K562 (cell line): ENCODE data around the gene OCA2. TPM values are rescaled to one million over a fixed set of nuclear protein-coding genes. Genes with fewer than 3 reads are reported as not detected.

ENCODE experiments used
- ATAC-seq: fragments of 200-7000 bp; cut with Tn5 transposase; 3 replicates; pipeline ENCODE4 v1.9.1; 2020; ENCODE audit warnings: moderate library complexity
- BruUV-seq: library from RNA; stranded (reverse); fragments of 400-500 nt; replicated peaks from 2 replicates; lab custom pipeline; 2021; lab: Mats Ljungman, UMichigan
- CTCF ChIA-PET: fragments of 300-600 bp; formaldehyde crosslinking; extraction: SDS; loops from one replicate; lab custom pipeline; 2021; ENCODE audit warnings: low intra/inter-chr PET ratio; lab: Yijun Ruan, JAX
- POLR2A ChIA-PET: fragments of 300-600, 350-650 bp; sonication (Branson Sonifier 250); formaldehyde crosslinking; extraction: SDS; loops from one replicate; lab custom pipeline; 2021; ENCODE audit warnings: antibody characterized with exemption, inconsistent platforms; lab: Yijun Ruan, JAX
- DNase-seq, 4 experiments: peaks; one replicate each; pipeline versions ENCODE4 v3.0.0 to v3.0.0-alpha.2; 2011 to 2018; ENCODE audit warnings: low spot score in 3 of 4, mixed read lengths in 3 of 4; ENCODE audit errors: extremely low read depth in 1 of 4
- FAIRE-seq: peaks from 2 replicates; lab custom pipeline; 2011; peaks lifted over from hg19 to GRCh38; lab: Jason Lieb, UNC
- H2AFZ ChIP-seq: 2 replicates; pipeline ENCODE4 v1.6.0; 2011; ENCODE audit warnings: low read depth, low read length, control low read depth, inconsistent platforms
- H3K27ac ChIP-seq: fragments of 200-600 bp; 3 replicates; pipeline ENCODE4 v1.8.0; 2011; ENCODE audit warnings: low read depth, mild to moderate bottlenecking, control low read depth, inconsistent platforms, low read length, moderate library complexity, mixed read lengths; ENCODE audit errors: extremely low read depth
- H3K27me3 ChIP-seq, 2 experiments: fragments of 300-600 bp in 1 of 2; 2 replicates in 1 of 2; 3 replicates in 1 of 2; pipeline versions ENCODE4 v1.6.0 to v1.8.0; 2011; ENCODE audit warnings: inconsistent platforms in 2 of 2, low read length in 2 of 2, mild to moderate bottlenecking in 1 of 2, mixed read lengths in 1 of 2, moderate library complexity in 1 of 2; ENCODE audit not compliant: control insufficient read depth in 2 of 2, insufficient read depth in 2 of 2
- H3K36me3 ChIP-seq: fragments of 300-600 bp; 3 replicates; pipeline ENCODE4 v1.8.0; 2011; ENCODE audit warnings: mild to moderate bottlenecking, low read length, inconsistent platforms; ENCODE audit not compliant: control insufficient read depth, insufficient read depth
- H3K4me1 ChIP-seq, 2 experiments: fragments of 200-600 bp in 1 of 2; replicated peaks in 1 of 2; 2 replicates in 1 of 2; 3 replicates in 1 of 2; pipeline versions ENCODE4 v1.5.1 to v1.8.0; 2011; ENCODE audit warnings: inconsistent platforms in 2 of 2, low read length in 2 of 2, mild to moderate bottlenecking in 1 of 2, mixed read lengths in 1 of 2, moderate library complexity in 1 of 2; ENCODE audit not compliant: control insufficient read depth in 2 of 2, insufficient read depth in 2 of 2
- H3K4me2 ChIP-seq: 2 replicates; pipeline ENCODE4 v1.6.1; 2011; ENCODE audit warnings: low read length, control low read depth, inconsistent platforms, mixed read lengths; ENCODE audit not compliant: insufficient read depth
- H3K4me3 ChIP-seq: fragments of 200-600 bp; sonication (generic), shearing (Covaris generic); 2 replicates; pipeline ENCODE4 v1.5.1; 2016; ENCODE audit warnings: control low read depth, inconsistent platforms
- H3K79me2 ChIP-seq: fragments of 200-600 bp; 3 replicates; pipeline ENCODE4 v1.8.0; 2011; ENCODE audit warnings: low read length, inconsistent platforms; ENCODE audit not compliant: control insufficient read depth, insufficient read depth
- H3K9ac ChIP-seq, 2 experiments: 2 replicates each; pipeline versions ENCODE4 v1.6.0 to v1.6.1; 2011; ENCODE audit warnings: low read depth in 2 of 2, low read length in 2 of 2, control low read depth in 1 of 2, inconsistent platforms in 1 of 2, mild to moderate bottlenecking in 1 of 2, mixed read lengths in 1 of 2; ENCODE audit not compliant: insufficient read depth in 1 of 2
- H3K9me1 ChIP-seq: one replicate; pipeline ENCODE4 v1.6.0; 2011; ENCODE audit warnings: inconsistent platforms, mild to moderate bottlenecking, low read length, moderate library complexity; ENCODE audit not compliant: control insufficient read depth, insufficient read depth
- H3K9me3 ChIP-seq: replicated peaks from 2 replicates; pipeline ENCODE4 v1.5.1; 2011; ENCODE audit warnings: low read depth, low read length, inconsistent platforms; ENCODE audit not compliant: control insufficient read depth, insufficient read depth
- H4K20me1 ChIP-seq: replicated peaks from 2 replicates; pipeline ENCODE4 v1.6.1; 2011; ENCODE audit warnings: low read length, inconsistent platforms, mixed read lengths; ENCODE audit not compliant: control insufficient read depth, insufficient read depth
- BDP1 ChIP-seq: IDR thresholded peaks from 3 replicates; pipeline ENCODE4 v1.6.1; 2011; ENCODE audit not compliant: insufficient read length, insufficient read depth
- DACH1 ChIP-seq: fragments of 450-650 bp; IDR thresholded peaks from 2 replicates; pipeline ENCODE4 v1.6.1; 2018; ENCODE audit not compliant: partially characterized antibody
- EGR1 ChIP-seq: fragments of 450-650 bp; conservative IDR thresholded peaks from 2 replicates; pipeline ENCODE4 v1.6.1; 2017; ENCODE audit warnings: mild to moderate bottlenecking
- GATAD2A ChIP-seq: fragments of 450-650 bp; IDR thresholded peaks from 2 replicates; pipeline ENCODE4 v1.6.1; 2017
- HBP1 ChIP-seq: fragments of 450-650 bp; formaldehyde crosslinking; IDR thresholded peaks from 2 replicates; pipeline ENCODE4 v1.4.0; 2022; ENCODE audit warnings: missing genetic modification characterization
- ILF3 ChIP-seq: fragments of 450-650 bp; IDR thresholded peaks from 2 replicates; pipeline ENCODE4 v1.6.1; 2018; ENCODE audit warnings: antibody characterized with exemption, mild to moderate bottlenecking, moderate library complexity, borderline replicate concordance
- KLF13 ChIP-seq: fragments of 450-650 bp; IDR thresholded peaks from 2 replicates; pipeline ENCODE4 v1.6.1; 2016; ENCODE audit warnings: missing genetic modification characterization, low read depth, mild to moderate bottlenecking, missing compliant biosample characterization, moderate library complexity, borderline replicate concordance
- NEUROD1 ChIP-seq: fragments of 150-350 bp; IDR thresholded peaks from 2 replicates; pipeline ENCODE4 v1.6.1; 2014; ENCODE audit warnings: borderline replicate concordance, low read length, low read depth; ENCODE audit not compliant: partially characterized antibody
- SMAD3 ChIP-seq: fragments of 450-650 bp; formaldehyde crosslinking; conservative IDR thresholded peaks from 2 replicates; pipeline ENCODE4 v1.4.0; 2020; ENCODE audit warnings: mild to moderate bottlenecking
- XRCC4 ChIP-seq: IDR thresholded peaks from one replicate; pipeline ENCODE4 v1.6.1; 2011; ENCODE audit not compliant: insufficient read depth, insufficient read length; ENCODE audit errors: extremely low read depth
- ZNF124 ChIP-seq: sonication (generic); formaldehyde crosslinking; IDR thresholded peaks from 2 replicates; pipeline ENCODE4 v1.8.1; 2022; ENCODE audit warnings: missing genetic modification reagents
- ZNF511 ChIP-seq: sonication (generic); formaldehyde crosslinking; IDR thresholded peaks from 2 replicates; pipeline ENCODE4 v1.8.0; 2022; ENCODE audit warnings: mild to moderate bottlenecking, missing genetic modification reagents
- WGBS: fragments of 100-300 bp; shearing (Covaris generic); methylation state at CpG from one replicate; pipeline ENCODE4 v1.1.6; 2016; ENCODE audit warnings: low coverage, mixed read lengths; ENCODE audit not compliant: insufficient coverage; ENCODE audit errors: missing lambda C conversion rate; 5-methylcytosine and 5-hydroxymethylcytosine counted together
- in situ Hi-C: fragments of 300-500 bp; cut with MboI; formaldehyde crosslinking; loops from 4 replicates; pipeline ENCODE4 v1.15.0; 2018; ENCODE audit warnings: inconsistent platforms, mixed read lengths
- intact Hi-C: fragments of 100-400 bp; cut with micrococcal nuclease; formaldehyde crosslinking; loops from 2 replicates; pipeline ENCODE4 v1.14.2; 2022
- polyA plus RNA-seq, 8 experiments: library from polyadenylated mRNA; depleted of rRNA in 4 of 8; stranded (reverse) in 5 of 8; unstranded in 3 of 8; fragments of >200 nt; fragmentation: Nextera tagmentation in 2 of 8; fragmentation: Illumina TruSeq in 1 of 8; extraction: Ambion mirVana in 2 of 8; extraction: Trizol in 1 of 8; gene quantifications; 2 replicates each; pipeline versions ENCODE4 v1.2.1 to v1.2.3, GENCODE V29; 2011 to 2014; ENCODE audit warnings: inconsistent platforms in 1 of 8, missing spikeins in 1 of 8
- total RNA-seq, 7 experiments: library from RNA; depleted of rRNA in 6 of 7; stranded (reverse); fragments of >200 nt in 6 of 7; fragmentation: Illumina TruSeq in 2 of 7; extraction: Trizol in 2 of 7; gene quantifications; 2 replicates each; pipeline versions ENCODE4 v1.2.1 to v1.2.3, GENCODE V29; 2011 to 2021; ENCODE audit warnings: low replicate concordance in 1 of 7

The OCA2 gene
- total and polyA plus RNA-seq, 9 of the 15 experiments (the other 6 are each of a cell fraction or from before 2014, with no cell fraction given) = 0.07 to 0.59 (median 0.17) TPM; not detected in 1

DNA sequence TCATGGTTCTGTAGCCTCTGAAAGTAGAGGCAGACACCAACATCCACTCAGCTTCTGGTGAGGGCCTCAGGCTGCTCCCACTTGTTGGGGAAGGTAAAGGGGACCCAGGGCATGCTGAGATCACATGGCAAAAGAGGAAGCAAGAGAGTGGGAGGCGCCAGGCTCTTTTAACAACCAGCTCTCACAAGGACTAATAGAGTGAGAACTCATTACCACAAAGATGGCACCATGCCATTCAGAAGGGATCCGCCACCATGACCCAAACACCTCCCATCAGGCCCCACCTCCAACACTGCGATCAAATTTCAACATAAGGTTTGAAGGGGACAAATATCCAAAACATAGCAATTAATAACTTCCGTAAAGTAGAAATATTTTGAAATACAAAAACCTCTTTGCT lies 192.3 kb downstream of the OCA2 start:
- H3K36me3 ChIP-seq = no peaks in the 10 kb centered on the region
- no peak overlapping the region for H3K27ac ChIP-seq
- 1% methylated on average over 4 of the region's 4 CpGs for WGBS
- no peak overlapping the region for H3K4me3 ChIP-seq
- no peaks in the 10 kb centered on the region for H3K9me1 ChIP-seq
- H3K4me1 ChIP-seq = peaks cover 0 to 7% of the 10 kb centered on the region in 2 experiments; a peak in 1 of 5 replicates
- no peak overlapping the region for H3K9ac ChIP-seq
- DNase-seq (no peak), FAIRE-seq (no peak)
- H3K79me2 ChIP-seq = no peaks in the 10 kb centered on the region
- H3K4me2 ChIP-seq = no peak overlapping the region
- TF ChIP-seq ZNF511 (CRISPR knock-in tag) = no peak
- no peak for TF ChIP-seq BDP1
- no peak for TF ChIP-seq ILF3
- TF ChIP-seq XRCC4 = no peak
- TF ChIP-seq SMAD3 (CRISPR knock-in tag) = no peak
- TF ChIP-seq ZNF124 (CRISPR knock-in tag) = no peak
- TF ChIP-seq DACH1 = no peak
- no peak for TF ChIP-seq HBP1 (CRISPR knock-in tag)
- TF ChIP-seq NEUROD1 = no peak
- TF ChIP-seq EGR1 = no peak
- no peak for TF ChIP-seq GATAD2A
- no peak for TF ChIP-seq KLF13
- TF ChIP-seq, all 486 proteins: peak for 0
- Histone ChIP-seq H2AFZ (no peak overlapping the region), H4K20me1 (no peaks in the 10 kb centered on the region), H3K27me3 (peaks cover 13 to 21% of the 10 kb centered on the region in 2 experiments; a peak in 4 of 5 replicates), H3K9me3 (no peaks in the 10 kb centered on the region)
- intact Hi-C loops = no loop called here
- ChIA-PET POLR2A (no interaction called here), CTCF (no interaction called here)
- BruUV-seq = no TSS peak
- in situ Hi-C loops = no loop called here
- no peak for ATAC-seq
